Transverse colon (tissue), 4 donors: ENCODE results near the gene EMC9. TPM values are rescaled to one million over a fixed set of nuclear protein-coding genes. Genes with fewer than 3 reads are reported as not detected.

Experiments used
- DNase-seq: peaks from one replicate; pipeline ENCODE4 v3.0.0-alpha.2; 2019
- H3K27ac ChIP-seq, 4 donors: fragments of 200-600 bp; sonication (generic); 2 replicates each; pipeline ENCODE4 v1.5.1; 2016 to 2018; ENCODE audit warnings: inconsistent platforms in 4 of 4
- H3K27me3 ChIP-seq: fragments of 200-600 bp; sonication (generic); 2 replicates; pipeline ENCODE4 v1.5.1; 2017; ENCODE audit warnings: inconsistent platforms
- H3K36me3 ChIP-seq, 4 donors: fragments of 200-600 bp; sonication (generic); 2 replicates each; pipeline ENCODE4 v1.5.1; 2017 to 2019; ENCODE audit warnings: inconsistent platforms in 4 of 4
- H3K4me1 ChIP-seq, 4 donors: fragments of 200-600 bp; sonication (generic); 2 replicates each; pipeline ENCODE4 v1.5.1; 2017 to 2020; ENCODE audit warnings: inconsistent platforms in 4 of 4
- H3K4me3 ChIP-seq, 4 donors: fragments of 200-600 bp; sonication (generic); 1 replicate in 1 of 4; 2 replicates in 3 of 4; pipeline versions ENCODE4 v1.5.1 to v1.6.1; 2017 to 2019; ENCODE audit warnings: inconsistent platforms in 4 of 4
- H3K9me3 ChIP-seq, 2 donors: fragments of 200-600 bp; sonication (generic); 2 replicates each; pipeline ENCODE4 v1.5.1; 2017 to 2019; ENCODE audit warnings: inconsistent platforms in 2 of 2
- CTCF ChIP-seq, 5 experiments: fragments of 200-600 bp in 3 of 5; fragments of 450-650 bp in 2 of 5; sonication (generic) in 3 of 5; IDR thresholded peaks; 1 replicate in 2 of 5; 2 replicates in 3 of 5; pipeline ENCODE4 v1.5.1; 2016 to 2017; ENCODE audit warnings: antibody characterized with exemption in 5 of 5, inconsistent platforms in 3 of 5, mild to moderate bottlenecking in 2 of 5, moderate library complexity in 1 of 5
- EP300 ChIP-seq: sonication (generic); formaldehyde crosslinking; IDR thresholded peaks from one replicate; pipeline ENCODE4 v1.6.1; 2017; ENCODE audit warnings: antibody characterized with exemption, low read depth
- POLR2A ChIP-seq: fragments of 450-650 bp; IDR thresholded peaks from one replicate; pipeline ENCODE4 v1.6.1; 2016; ENCODE audit warnings: antibody characterized with exemption, mild to moderate bottlenecking, moderate library complexity
- POLR2AphosphoS5 ChIP-seq, 3 donors: sonication (generic); formaldehyde crosslinking; IDR thresholded peaks; one replicate each; pipeline ENCODE4 v1.6.1; 2016; ENCODE audit warnings: antibody characterized with exemption in 3 of 3
- WGBS, 2 donors: methylation state at CpG; one replicate each; pipeline ENCODE4 v1.1.5; 2018; ENCODE audit warnings: low coverage in 1 of 2; 5-methylcytosine and 5-hydroxymethylcytosine counted together
- in situ Hi-C, 4 donors: fragments of 200-750 bp; cut with MboI; loops; one replicate each; pipeline versions ENCODE4 v1.15.0 to v1.15.1; 2017; ENCODE audit warnings: low sequenced_read_pairs in 3 of 4, low pct_ligation_motif_present in 1 of 4, low pct_unique_long_range_greater_than_20kb in 1 of 4
- intact Hi-C: fragments of 100-400 bp; cut with DNase I; formaldehyde crosslinking; loops from one replicate; pipeline ENCODE4 v1.15.1; 2023; ENCODE audit warnings: low total_unique reads
- total RNA-seq, 4 donors: library from RNA; depleted of rRNA; stranded (reverse); fragments of >200 nt; gene quantifications; one replicate each; pipeline ENCODE4 v1.1.0, GENCODE V29; 2016

Gene EMC9
- total RNA-seq, 4 donors from 2014 or later, result 2.2 to 15.4 (median 12.3) TPM; not detected in 1

GRCh38 chr14:24116128-24116814, 25.1 kb downstream of the EMC9 start:
- intact Hi-C loops, result no loop called here
- peak overlapping the region in 2 of 4 donors; percentile 97 to 99 for H3K27ac ChIP-seq
- WGBS, 2 donors, result 77% methylated on average over 4 to 6 of the region's 6 CpGs
- no peaks in the 10 kb centered on the region for H3K27me3 ChIP-seq
- in situ Hi-C loops, result no loop called here
- no peak for TF ChIP-seq EP300
- peak overlapping the region in 3 of 4 donors; percentile 63 to 77 (median 74) for H3K4me3 ChIP-seq
- peaks cover 0 to 35% (median 16%) of the 10 kb centered on the region in 4 donors for H3K36me3 ChIP-seq
- H3K4me1 ChIP-seq, result peaks cover 11 to 18% (median 17%) of the 10 kb centered on the region in 4 donors
- no peak for DNase-seq
- no peaks in the 10 kb centered on the region for H3K9me3 ChIP-seq

- H3K4me3 ChIP-seq, result peak overlapping the region; percentile 51 to 77 (median 68)
- WGBS, 2 donors, result 3% methylated on average over 14 of the region's 14 CpGs; no CpG with 5 or more reads in 1 of the 2 donors
- TF ChIP-seq POLR2A (no peak), POLR2AphosphoS5 (IDR thresholded peaks at IDR 0.05) (no peak), CTCF (IDR thresholded peaks at IDR 0.05) (no peak), EP300 (no peak)
- no peak for DNase-seq
- in situ Hi-C loops, result no loop called here
- no peaks in the 10 kb centered on the region for H3K27me3 ChIP-seq
- peak overlapping the region; percentile 97 to 100 (median 99) for H3K27ac ChIP-seq
- no peaks in the 10 kb centered on the region for H3K9me3 ChIP-seq
- H3K4me1 ChIP-seq, result peaks cover 11 to 22% (median 19%) of the 10 kb centered on the region in 4 donors
- intact Hi-C loops, result no loop called here
- H3K36me3 ChIP-seq, result peaks cover 0 to 28% (median 13%) of the 10 kb centered on the region in 4 donors
These were observed 25.8 kb downstream of the EMC9 start for GRCh38 chr14:24115422-24116127.

- Histone ChIP-seq H3K4me1 (peaks cover 11 to 30% (median 19%) of the 10 kb centered on the region in 4 donors), H3K27me3 (no peaks in the 10 kb centered on the region), H3K4me3 (peak within 1 kb of the TSS; percentile 63 to 77 (median 69)), H3K36me3 (peaks cover 0 to 22% (median 11%) of the 10 kb centered on the region in 4 donors), H3K9me3 (no peaks in the 10 kb centered on the region), H3K27ac (peak within 1 kb of the TSS; percentile 97 to 100 (median 99))
- TF ChIP-seq POLR2A, result peak; percentile 63
- peak; percentile 83 for TF ChIP-seq EP300
- no peak for TF ChIP-seq CTCF (IDR thresholded peaks at IDR 0.05)
- TF ChIP-seq POLR2AphosphoS5 (IDR thresholded peaks at IDR 0.05), result peak; percentile 54 to 80 (median 63)
- intact Hi-C loops (no loop called here), in situ Hi-C loops (no loop called here)
- WGBS, 2 donors, result 0% methylated on average over 3 to 57 of the region's 65 CpGs
- peak; percentile 99 for DNase-seq
These were observed 26.6 kb downstream of the EMC9 start, which contains the start of the genes DCAF11 and NRL for GRCh38 chr14:24114532-24115421. DCAF11 (plus strand) TSS chr14:24114777; CDS start chr14:24115595, 818 bp downstream. NRL (minus strand) TSS chr14:24114949; CDS start chr14:24082848, 32,101 bp downstream.

GRCh38 chr14:24113801-24114531, 27.4 kb downstream of the EMC9 start:
- in situ Hi-C loops, result no loop called here
- Histone ChIP-seq H3K4me1 (peaks cover 14 to 33% (median 21%) of the 10 kb centered on the region in 4 donors), H3K9me3 (no peaks in the 10 kb centered on the region), H3K27me3 (no peaks in the 10 kb centered on the region), H3K27ac (peak overlapping the region; percentile 97 to 100 (median 99)), H3K36me3 (peaks cover 0 to 14% (median 7%) of the 10 kb centered on the region in 4 donors), H3K4me3 (peak overlapping the region; percentile 63 to 77 (median 69))
- WGBS, 2 donors, result 0% methylated on average over 3 to 42 of the region's 42 CpGs
- peak; percentile 93 for DNase-seq
- TF ChIP-seq POLR2A, result peak; percentile 84
- peak; percentile 17 to 75 (median 74) for TF ChIP-seq POLR2AphosphoS5 (IDR thresholded peaks at IDR 0.05)
- TF ChIP-seq CTCF (IDR thresholded peaks at IDR 0.05), result no peak
- peak; percentile 2 for TF ChIP-seq EP300
- intact Hi-C loops, result no loop called here
